ENCODE results near the gene GPR89A.

Gene GPR89A

DNA sequence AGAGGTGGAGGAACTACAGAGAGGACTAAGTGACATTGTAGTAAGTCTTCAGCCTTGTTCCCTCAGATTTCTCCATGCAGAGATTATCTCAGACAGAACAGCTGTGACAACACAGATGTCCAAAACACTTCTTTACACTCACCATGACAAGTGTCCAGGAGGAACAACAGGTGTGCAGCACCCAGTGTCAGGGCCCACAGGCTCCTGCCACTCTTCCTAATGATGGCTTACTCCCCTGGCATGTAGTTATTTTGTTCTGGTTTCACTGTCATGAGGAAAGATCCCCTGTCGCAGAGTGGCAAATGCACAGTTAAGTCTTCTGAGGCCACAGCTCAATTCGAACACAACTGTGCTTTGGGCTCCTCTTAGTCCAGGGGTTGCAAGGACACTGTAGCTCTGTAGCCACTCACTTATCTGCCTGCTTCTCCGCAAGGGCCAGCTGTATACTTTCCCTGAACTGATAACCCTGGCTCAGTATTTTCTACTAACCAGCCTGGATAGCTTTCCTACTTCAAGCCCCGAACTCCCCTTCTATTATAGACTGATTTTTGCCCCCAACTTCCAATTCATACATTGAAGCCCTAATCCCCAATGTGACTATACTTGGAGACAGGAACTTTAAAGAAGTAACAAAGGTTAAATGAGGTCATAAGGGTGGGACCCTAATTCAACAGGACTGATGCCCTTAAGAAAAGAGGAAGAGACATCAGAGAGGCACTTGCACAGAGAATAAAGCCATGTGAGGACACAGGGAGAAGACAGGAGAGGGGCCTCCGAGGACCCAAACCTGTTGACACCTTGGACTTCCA is 88.2 kb downstream of the GPR89A start:
- TF ChIP-seq, protein P1, sequence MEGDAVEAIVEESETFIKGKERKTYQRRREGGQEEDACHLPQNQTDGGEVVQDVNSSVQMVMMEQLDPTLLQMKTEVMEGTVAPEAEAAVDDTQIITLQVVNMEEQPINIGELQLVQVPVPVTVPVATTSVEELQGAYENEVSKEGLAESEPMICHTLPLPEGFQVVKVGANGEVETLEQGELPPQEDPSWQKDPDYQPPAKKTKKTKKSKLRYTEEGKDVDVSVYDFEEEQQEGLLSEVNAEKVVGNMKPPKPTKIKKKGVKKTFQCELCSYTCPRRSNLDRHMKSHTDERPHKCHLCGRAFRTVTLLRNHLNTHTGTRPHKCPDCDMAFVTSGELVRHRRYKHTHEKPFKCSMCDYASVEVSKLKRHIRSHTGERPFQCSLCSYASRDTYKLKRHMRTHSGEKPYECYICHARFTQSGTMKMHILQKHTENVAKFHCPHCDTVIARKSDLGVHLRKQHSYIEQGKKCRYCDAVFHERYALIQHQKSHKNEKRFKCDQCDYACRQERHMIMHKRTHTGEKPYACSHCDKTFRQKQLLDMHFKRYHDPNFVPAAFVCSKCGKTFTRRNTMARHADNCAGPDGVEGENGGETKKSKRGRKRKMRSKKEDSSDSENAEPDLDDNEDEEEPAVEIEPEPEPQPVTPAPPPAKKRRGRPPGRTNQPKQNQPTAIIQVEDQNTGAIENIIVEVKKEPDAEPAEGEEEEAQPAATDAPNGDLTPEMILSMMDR (IDR thresholded peaks at IDR 0.05; ENCODE audit: extremely low read depth, missing control alignments): no peak
- DNase-seq (ENCODE audit: low spot score): no peak

DNA sequence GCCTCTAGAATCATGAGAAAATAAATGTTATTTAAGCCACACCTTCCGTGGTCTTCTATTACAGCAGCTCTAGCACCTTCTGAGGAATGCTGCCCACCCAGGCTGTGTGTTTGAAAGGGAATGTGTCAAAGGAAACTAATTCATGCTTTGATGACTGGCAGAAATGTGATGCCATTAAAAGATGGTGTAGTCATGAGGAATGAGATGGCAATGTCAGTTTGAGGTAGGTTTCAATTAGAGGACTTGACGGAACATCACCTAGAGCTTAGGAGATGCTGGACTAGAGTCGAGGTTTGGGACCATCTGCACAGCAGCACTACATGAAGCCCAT is 88.8 kb downstream of the GPR89A start:
- DNase-seq (ENCODE audit: low spot score): no peak

DNA sequence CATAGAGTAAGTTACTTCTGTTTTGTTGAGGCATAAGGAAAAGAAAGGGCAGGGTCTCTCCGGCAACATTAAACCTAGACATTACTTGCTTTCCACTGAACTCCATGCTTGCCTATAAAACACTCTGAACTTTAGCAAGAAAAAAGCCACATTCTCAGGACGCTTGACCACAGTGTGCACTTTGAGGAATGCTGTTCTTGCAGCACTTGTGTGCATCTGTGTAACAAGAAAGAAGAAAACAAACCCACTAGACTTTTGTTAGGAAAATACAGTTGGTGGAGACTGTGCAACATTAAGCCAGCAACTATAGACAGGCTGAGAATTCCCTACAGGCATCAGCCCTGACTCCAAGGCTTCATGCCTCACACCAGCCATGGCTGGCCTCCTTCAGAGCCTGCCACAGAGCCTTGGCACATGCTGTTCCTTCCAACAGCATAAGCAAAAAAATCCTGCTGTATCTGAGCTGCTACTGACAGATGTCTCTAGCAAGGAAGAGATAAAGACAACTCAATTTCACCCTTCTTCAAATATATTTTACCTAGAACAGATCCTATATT is 93.6 kb downstream of the GPR89A start:
- no peak for DNase-seq (ENCODE audit: low spot score)
- TF ChIP-seq, protein P1 (IDR thresholded peaks at IDR 0.05; ENCODE audit: extremely low read depth, missing control alignments): no peak

More for the DNA sequence above, 88.8 kb downstream of the GPR89A start:
- TF ChIP-seq, protein P1 (IDR thresholded peaks at IDR 0.05; ENCODE audit: extremely low read depth, missing control alignments): no peak

DNA sequence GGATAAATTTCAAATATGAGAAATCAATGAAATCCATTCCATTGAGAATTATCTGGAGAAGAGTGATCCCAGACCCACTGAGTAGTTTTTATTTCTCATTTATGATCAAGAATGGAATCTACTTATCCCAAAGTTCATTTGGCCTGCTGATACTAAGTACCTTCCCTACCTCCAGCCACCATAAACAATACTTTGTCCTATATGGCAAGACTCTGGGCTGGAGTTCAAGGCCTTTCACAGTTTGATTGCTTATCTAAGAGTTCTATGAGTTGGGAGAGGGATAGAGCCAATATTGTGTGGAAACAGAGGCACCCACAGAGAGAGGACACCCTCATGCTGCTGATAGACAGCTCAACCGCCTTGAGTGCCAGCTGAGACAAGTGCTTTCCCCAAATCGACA is 94.3 kb downstream of the GPR89A start:
- TF ChIP-seq, protein P1 (IDR thresholded peaks at IDR 0.05; ENCODE audit: extremely low read depth, missing control alignments): no peak
- DNase-seq (ENCODE audit: low spot score): no peak

DNA sequence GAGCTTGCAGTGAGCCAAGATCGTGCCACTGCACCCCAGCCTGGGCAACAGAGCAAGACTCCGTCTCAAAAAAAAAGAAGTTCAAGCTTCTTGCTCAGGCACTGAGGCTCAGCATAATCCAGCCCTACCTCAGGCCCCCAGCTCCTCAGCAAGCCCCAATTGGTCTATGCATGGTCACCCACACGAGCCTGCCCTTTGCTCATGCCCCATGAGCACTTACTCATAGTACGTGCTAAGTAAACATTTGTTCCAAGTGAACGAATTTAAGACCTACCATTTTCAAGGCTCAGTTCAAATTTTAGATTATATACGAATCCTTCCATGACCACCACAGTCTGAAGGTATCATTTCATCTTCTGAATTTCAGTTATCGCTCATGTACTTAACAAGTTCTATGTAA is 95.0 kb downstream of the GPR89A start:
- no peak for DNase-seq (ENCODE audit: low spot score)
- TF ChIP-seq, protein P1 (IDR thresholded peaks at IDR 0.05; ENCODE audit: extremely low read depth, missing control alignments): no peak

DNA sequence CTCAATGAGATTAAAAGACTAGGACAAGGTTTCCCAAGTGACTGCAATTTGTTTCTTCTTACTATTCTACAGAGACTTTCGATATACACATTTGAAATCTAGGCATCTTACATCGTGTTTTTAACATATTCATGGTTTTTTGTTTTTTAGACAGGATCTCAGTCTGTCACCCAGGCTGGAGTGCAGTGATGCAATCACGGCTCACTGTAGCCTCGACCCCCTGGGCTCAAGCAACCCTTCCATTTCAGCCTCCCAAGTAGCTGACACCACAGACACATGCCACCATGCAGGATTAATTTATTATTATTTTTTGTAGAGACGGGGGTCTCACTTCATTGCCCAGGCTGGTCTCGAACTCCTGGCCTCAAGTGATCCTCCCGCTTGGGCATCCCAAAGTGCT is 97.8 kb downstream of the GPR89A start:
- TF ChIP-seq, protein P1 (IDR thresholded peaks at IDR 0.05; ENCODE audit: extremely low read depth, missing control alignments): no peak
- no peak for DNase-seq (ENCODE audit: low spot score)

DNA sequence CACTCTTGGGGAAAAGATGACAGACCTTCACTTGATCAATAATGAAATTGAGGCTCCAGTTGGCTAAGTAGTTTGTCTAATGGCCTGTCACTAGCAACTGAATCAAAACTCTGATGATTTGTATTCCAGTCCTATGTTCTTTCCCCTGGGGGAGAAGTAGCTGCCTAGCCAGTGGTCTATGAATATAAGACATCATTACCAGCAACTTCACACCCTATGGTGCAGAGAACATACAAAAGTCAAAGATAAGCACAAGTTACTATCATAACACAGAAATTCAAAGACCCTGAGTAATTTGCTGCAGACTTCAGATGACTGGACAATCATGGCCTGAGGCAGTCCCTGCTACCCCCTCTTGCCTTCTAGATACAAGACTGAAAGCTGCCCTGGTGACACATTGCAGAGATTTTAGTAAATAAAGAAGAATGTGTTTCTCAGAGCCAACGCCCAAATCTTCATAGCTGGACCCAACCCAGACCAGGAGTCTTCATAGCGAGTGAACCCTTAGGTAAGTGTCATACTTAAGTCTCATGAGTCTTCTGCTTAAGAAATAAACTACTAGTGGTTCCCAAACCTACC is 98.4 kb downstream of the GPR89A start:
- TF ChIP-seq, protein P1 (IDR thresholded peaks at IDR 0.05; ENCODE audit: extremely low read depth, missing control alignments): no peak
- DNase-seq (ENCODE audit: low spot score): no peak

Data from GM20000 (cell line).